K562 (cell line): ENCODE data around the gene B4GALT5. TPM values are rescaled to one million over a fixed set of nuclear protein-coding genes. Genes with fewer than 3 reads are reported as not detected.
A peak's percentile ranks its signal among the peaks of the same experiment; 100 is the strongest.

Experiments used
- ATAC-seq: fragments of 200-7000 bp; cut with Tn5 transposase; 3 replicates; pipeline ENCODE4 v1.9.1; 2020; ENCODE audit warnings: moderate library complexity
- BruUV-seq: library from RNA; stranded (reverse); fragments of 400-500 nt; replicated peaks from 2 replicates; lab custom pipeline; 2021; lab: Mats Ljungman, UMichigan
- CTCF ChIA-PET: fragments of 300-600 bp; formaldehyde crosslinking; extraction: SDS; loops from one replicate; lab custom pipeline; 2021; ENCODE audit warnings: low intra/inter-chr PET ratio; lab: Yijun Ruan, JAX
- POLR2A ChIA-PET: fragments of 300-600, 350-650 bp; sonication (Branson Sonifier 250); formaldehyde crosslinking; extraction: SDS; loops from one replicate; lab custom pipeline; 2021; ENCODE audit warnings: antibody characterized with exemption, inconsistent platforms; lab: Yijun Ruan, JAX
- DNase-seq, 4 experiments: peaks; one replicate each; pipeline versions ENCODE4 v3.0.0 to v3.0.0-alpha.2; 2011 to 2018; ENCODE audit warnings: low spot score in 3 of 4, mixed read lengths in 3 of 4; ENCODE audit errors: extremely low read depth in 1 of 4
- FAIRE-seq: peaks from 2 replicates; lab custom pipeline; 2011; peaks lifted over from hg19 to GRCh38; lab: Jason Lieb, UNC
- H2AFZ ChIP-seq: 2 replicates; pipeline ENCODE4 v1.6.0; 2011; ENCODE audit warnings: low read depth, low read length, control low read depth, inconsistent platforms
- H3K27ac ChIP-seq: fragments of 200-600 bp; 3 replicates; pipeline ENCODE4 v1.8.0; 2011; ENCODE audit warnings: low read depth, mild to moderate bottlenecking, control low read depth, inconsistent platforms, low read length, moderate library complexity, mixed read lengths; ENCODE audit errors: extremely low read depth
- H3K27me3 ChIP-seq, 2 experiments: fragments of 300-600 bp in 1 of 2; 2 replicates in 1 of 2; 3 replicates in 1 of 2; pipeline versions ENCODE4 v1.6.0 to v1.8.0; 2011; ENCODE audit warnings: inconsistent platforms in 2 of 2, low read length in 2 of 2, mild to moderate bottlenecking in 1 of 2, mixed read lengths in 1 of 2, moderate library complexity in 1 of 2; ENCODE audit not compliant: control insufficient read depth in 2 of 2, insufficient read depth in 2 of 2
- H3K36me3 ChIP-seq: fragments of 300-600 bp; 3 replicates; pipeline ENCODE4 v1.8.0; 2011; ENCODE audit warnings: mild to moderate bottlenecking, low read length, inconsistent platforms; ENCODE audit not compliant: control insufficient read depth, insufficient read depth
- H3K4me1 ChIP-seq, 2 experiments: fragments of 200-600 bp in 1 of 2; replicated peaks in 1 of 2; 2 replicates in 1 of 2; 3 replicates in 1 of 2; pipeline versions ENCODE4 v1.5.1 to v1.8.0; 2011; ENCODE audit warnings: inconsistent platforms in 2 of 2, low read length in 2 of 2, mild to moderate bottlenecking in 1 of 2, mixed read lengths in 1 of 2, moderate library complexity in 1 of 2; ENCODE audit not compliant: control insufficient read depth in 2 of 2, insufficient read depth in 2 of 2
- H3K4me2 ChIP-seq: 2 replicates; pipeline ENCODE4 v1.6.1; 2011; ENCODE audit warnings: low read length, control low read depth, inconsistent platforms, mixed read lengths; ENCODE audit not compliant: insufficient read depth
- H3K4me3 ChIP-seq: fragments of 200-600 bp; sonication (generic), shearing (Covaris generic); 2 replicates; pipeline ENCODE4 v1.5.1; 2016; ENCODE audit warnings: control low read depth, inconsistent platforms
- H3K79me2 ChIP-seq: fragments of 200-600 bp; 3 replicates; pipeline ENCODE4 v1.8.0; 2011; ENCODE audit warnings: low read length, inconsistent platforms; ENCODE audit not compliant: control insufficient read depth, insufficient read depth
- H3K9ac ChIP-seq, 2 experiments: 2 replicates each; pipeline versions ENCODE4 v1.6.0 to v1.6.1; 2011; ENCODE audit warnings: low read depth in 2 of 2, low read length in 2 of 2, control low read depth in 1 of 2, inconsistent platforms in 1 of 2, mild to moderate bottlenecking in 1 of 2, mixed read lengths in 1 of 2; ENCODE audit not compliant: insufficient read depth in 1 of 2
- H3K9me1 ChIP-seq: one replicate; pipeline ENCODE4 v1.6.0; 2011; ENCODE audit warnings: inconsistent platforms, mild to moderate bottlenecking, low read length, moderate library complexity; ENCODE audit not compliant: control insufficient read depth, insufficient read depth
- H3K9me3 ChIP-seq: replicated peaks from 2 replicates; pipeline ENCODE4 v1.5.1; 2011; ENCODE audit warnings: low read depth, low read length, inconsistent platforms; ENCODE audit not compliant: control insufficient read depth, insufficient read depth
- H4K20me1 ChIP-seq: replicated peaks from 2 replicates; pipeline ENCODE4 v1.6.1; 2011; ENCODE audit warnings: low read length, inconsistent platforms, mixed read lengths; ENCODE audit not compliant: control insufficient read depth, insufficient read depth
- ARID1B ChIP-seq: fragments of 450-650 bp; IDR thresholded peaks from 2 replicates; pipeline ENCODE4 v1.6.1; 2016; ENCODE audit warnings: antibody characterized with exemption, mild to moderate bottlenecking, inconsistent platforms
- ATF6 ChIP-seq: sonication (generic); formaldehyde crosslinking; IDR thresholded peaks from 2 replicates; pipeline ENCODE4 v1.4.0; 2020; ENCODE audit warnings: mild to moderate bottlenecking, missing genetic modification reagents
- EGR1 ChIP-seq: fragments of 450-650 bp; conservative IDR thresholded peaks from 2 replicates; pipeline ENCODE4 v1.6.1; 2017; ENCODE audit warnings: mild to moderate bottlenecking
- EHMT2 ChIP-seq: fragments of 450-650 bp; IDR thresholded peaks from 2 replicates; pipeline ENCODE4 v1.6.1; 2018; ENCODE audit warnings: antibody characterized with exemption
- FOXJ3 ChIP-seq: sonication (generic); formaldehyde crosslinking; IDR thresholded peaks from 2 replicates; pipeline ENCODE4 v1.4.0; 2020; ENCODE audit warnings: mild to moderate bottlenecking, missing genetic modification reagents
- KLF10 ChIP-seq: fragments of 250-450 bp; sonication (Bioruptor Pico); IDR thresholded peaks from 2 replicates; pipeline ENCODE4 v1.6.1; 2021; ENCODE audit warnings: matching md5 sums
- MTF1 ChIP-seq: fragments of 250-450 bp; sonication (Bioruptor Pico); IDR thresholded peaks from 2 replicates; pipeline ENCODE4 v1.9.0; 2021; ENCODE audit warnings: moderate library complexity, mild to moderate bottlenecking, inconsistent platforms, borderline replicate concordance
- OTX1 ChIP-seq: fragments of 450-650 bp; formaldehyde crosslinking; IDR thresholded peaks from 2 replicates; pipeline ENCODE4 v1.4.0; 2022; ENCODE audit warnings: mild to moderate bottlenecking
- in situ Hi-C: fragments of 300-500 bp; cut with MboI; formaldehyde crosslinking; loops from 4 replicates; pipeline ENCODE4 v1.15.0; 2018; ENCODE audit warnings: inconsistent platforms, mixed read lengths
- intact Hi-C: fragments of 100-400 bp; cut with micrococcal nuclease; formaldehyde crosslinking; loops from 2 replicates; pipeline ENCODE4 v1.14.2; 2022
- polyA plus RNA-seq, 8 experiments: library from polyadenylated mRNA; depleted of rRNA in 4 of 8; stranded (reverse) in 5 of 8; unstranded in 3 of 8; fragments of >200 nt; fragmentation: Nextera tagmentation in 2 of 8; fragmentation: Illumina TruSeq in 1 of 8; extraction: Ambion mirVana in 2 of 8; extraction: Trizol in 1 of 8; gene quantifications; 2 replicates each; pipeline versions ENCODE4 v1.2.1 to v1.2.3, GENCODE V29; 2011 to 2014; ENCODE audit warnings: inconsistent platforms in 1 of 8, missing spikeins in 1 of 8
- total RNA-seq, 7 experiments: library from RNA; depleted of rRNA in 6 of 7; stranded (reverse); fragments of >200 nt in 6 of 7; fragmentation: Illumina TruSeq in 2 of 7; extraction: Trizol in 2 of 7; gene quantifications; 2 replicates each; pipeline versions ENCODE4 v1.2.1 to v1.2.3, GENCODE V29; 2011 to 2021; ENCODE audit warnings: low replicate concordance in 1 of 7
- TF ChIP-seq, protein P1 (sequence below): fragments of 450-650 bp; IDR thresholded peaks from 2 replicates; pipeline ENCODE4 v1.6.1; 2016
- TF ChIP-seq, protein P2 (sequence below): fragments of 250-450 bp; sonication (Bioruptor Pico); IDR thresholded peaks from 2 replicates; pipeline ENCODE4 v1.8.0; 2022; ENCODE audit warnings: moderate library complexity, mild to moderate bottlenecking, inconsistent platforms
- TF ChIP-seq, protein P3 (sequence below): fragments of 450-650 bp; formaldehyde crosslinking; IDR thresholded peaks from 2 replicates; pipeline ENCODE4 v1.4.0; 2020; ENCODE audit warnings: mild to moderate bottlenecking, moderate library complexity
- TF ChIP-seq, protein P4 (sequence below): fragments of 450-650 bp; formaldehyde crosslinking; conservative IDR thresholded peaks from 2 replicates; pipeline ENCODE4 v1.4.0; 2022; ENCODE audit warnings: mild to moderate bottlenecking, missing genetic modification characterization

Gene B4GALT5
- total and polyA plus RNA-seq, 9 of the 15 experiments (the other 6 are each of a cell fraction or from before 2014, with no cell fraction given): 8.5 to 32.6 (median 23.4) TPM

DNA sequence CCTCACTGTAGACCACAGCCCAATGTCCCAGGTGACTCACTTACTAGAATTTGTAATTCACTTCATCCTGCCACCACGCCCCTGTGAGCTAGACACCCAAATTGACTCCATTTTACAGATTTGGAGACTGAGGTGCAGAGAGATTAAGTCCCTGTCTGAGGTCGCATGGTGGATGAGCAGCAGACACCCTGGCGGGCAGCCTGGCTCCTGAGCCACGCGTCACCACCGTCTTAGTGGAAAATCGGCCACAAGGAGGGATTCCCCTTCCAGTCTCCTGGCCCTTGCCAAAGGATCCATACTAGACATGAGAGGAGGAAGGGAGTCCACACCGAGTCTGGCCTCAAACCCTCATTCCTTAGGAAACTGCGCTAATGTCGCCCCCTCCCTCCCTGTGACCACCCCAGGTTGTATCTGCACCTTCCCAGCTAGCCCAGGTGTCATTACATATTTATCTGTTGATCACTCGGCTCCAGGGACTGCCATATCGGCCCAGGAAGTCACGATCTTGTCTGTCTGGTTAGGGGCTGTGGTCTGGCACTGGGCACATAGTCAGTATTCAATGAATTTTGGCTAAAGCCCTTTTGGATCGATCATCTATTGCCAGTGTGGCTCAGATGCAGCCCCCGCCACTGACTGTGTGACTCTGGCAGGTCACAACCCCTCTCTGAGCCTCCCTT, 120.1 kb downstream of the B4GALT5 start (continued):
- no peak for TF ChIP-seq ATF6 (CRISPR knock-in tag)
- TF ChIP-seq, protein P1, sequence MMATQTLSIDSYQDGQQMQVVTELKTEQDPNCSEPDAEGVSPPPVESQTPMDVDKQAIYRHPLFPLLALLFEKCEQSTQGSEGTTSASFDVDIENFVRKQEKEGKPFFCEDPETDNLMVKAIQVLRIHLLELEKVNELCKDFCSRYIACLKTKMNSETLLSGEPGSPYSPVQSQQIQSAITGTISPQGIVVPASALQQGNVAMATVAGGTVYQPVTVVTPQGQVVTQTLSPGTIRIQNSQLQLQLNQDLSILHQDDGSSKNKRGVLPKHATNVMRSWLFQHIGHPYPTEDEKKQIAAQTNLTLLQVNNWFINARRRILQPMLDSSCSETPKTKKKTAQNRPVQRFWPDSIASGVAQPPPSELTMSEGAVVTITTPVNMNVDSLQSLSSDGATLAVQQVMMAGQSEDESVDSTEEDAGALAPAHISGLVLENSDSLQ: no peak
- TF ChIP-seq, all 486 proteins: peak for 4

GRCh38 chr20:49592120-49592519, 121.6 kb downstream of the B4GALT5 start:
- ChIA-PET POLR2A (no interaction called here), CTCF (no interaction called here)
- H3K4me3 ChIP-seq: no peak overlapping the region
- H3K27me3 ChIP-seq: peaks cover 46 to 64% of the 10 kb centered on the region in 2 experiments
- H3K9ac ChIP-seq: no peak overlapping the region
- BruUV-seq: no TSS peak
- intact Hi-C loops: no loop called here
- H2AFZ ChIP-seq: no peak overlapping the region
- no peak overlapping the region for H3K4me2 ChIP-seq
- H3K36me3 ChIP-seq: no peaks in the 10 kb centered on the region
- FAIRE-seq (no peak), ATAC-seq (no peak), DNase-seq (no peak)
- H3K27ac ChIP-seq: no peak overlapping the region
- H3K79me2 ChIP-seq: no peaks in the 10 kb centered on the region
- H4K20me1 ChIP-seq: peaks cover 8% of the 10 kb centered on the region; the same call in 1 of the 2 replicates
- in situ Hi-C loops: no loop called here
- H3K9me3 ChIP-seq: no peaks in the 10 kb centered on the region
- H3K9me1 ChIP-seq: no peaks in the 10 kb centered on the region
- peak; percentile 59; the same call in 1 of the 2 replicates for TF ChIP-seq EHMT2
- TF ChIP-seq MTF1 (CRISPR knock-in tag): no peak
- TF ChIP-seq KLF10 (CRISPR knock-in tag): no peak
- TF ChIP-seq, protein P2, sequence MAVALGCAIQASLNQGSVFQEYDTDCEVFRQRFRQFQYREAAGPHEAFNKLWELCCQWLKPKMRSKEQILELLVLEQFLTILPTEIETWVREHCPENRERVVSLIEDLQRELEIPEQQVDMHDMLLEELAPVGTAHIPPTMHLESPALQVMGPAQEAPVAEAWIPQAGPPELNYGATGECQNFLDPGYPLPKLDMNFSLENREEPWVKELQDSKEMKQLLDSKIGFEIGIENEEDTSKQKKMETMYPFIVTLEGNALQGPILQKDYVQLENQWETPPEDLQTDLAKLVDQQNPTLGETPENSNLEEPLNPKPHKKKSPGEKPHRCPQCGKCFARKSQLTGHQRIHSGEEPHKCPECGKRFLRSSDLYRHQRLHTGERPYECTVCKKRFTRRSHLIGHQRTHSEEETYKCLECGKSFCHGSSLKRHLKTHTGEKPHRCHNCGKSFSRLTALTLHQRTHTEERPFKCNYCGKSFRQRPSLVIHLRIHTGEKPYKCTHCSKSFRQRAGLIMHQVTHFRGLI (CRISPR knock-in tag): no peak
- TF ChIP-seq, protein P3, sequence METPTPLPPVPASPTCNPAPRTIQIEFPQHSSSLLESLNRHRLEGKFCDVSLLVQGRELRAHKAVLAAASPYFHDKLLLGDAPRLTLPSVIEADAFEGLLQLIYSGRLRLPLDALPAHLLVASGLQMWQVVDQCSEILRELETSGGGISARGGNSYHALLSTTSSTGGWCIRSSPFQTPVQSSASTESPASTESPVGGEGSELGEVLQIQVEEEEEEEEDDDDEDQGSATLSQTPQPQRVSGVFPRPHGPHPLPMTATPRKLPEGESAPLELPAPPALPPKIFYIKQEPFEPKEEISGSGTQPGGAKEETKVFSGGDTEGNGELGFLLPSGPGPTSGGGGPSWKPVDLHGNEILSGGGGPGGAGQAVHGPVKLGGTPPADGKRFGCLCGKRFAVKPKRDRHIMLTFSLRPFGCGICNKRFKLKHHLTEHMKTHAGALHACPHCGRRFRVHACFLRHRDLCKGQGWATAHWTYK: no peak
- TF ChIP-seq FOXJ3: no peak
- 0 out of 2 replicates have a peak, but pooled peaks have one; percentile 2 for TF ChIP-seq EGR1
- TF ChIP-seq, protein P4, sequence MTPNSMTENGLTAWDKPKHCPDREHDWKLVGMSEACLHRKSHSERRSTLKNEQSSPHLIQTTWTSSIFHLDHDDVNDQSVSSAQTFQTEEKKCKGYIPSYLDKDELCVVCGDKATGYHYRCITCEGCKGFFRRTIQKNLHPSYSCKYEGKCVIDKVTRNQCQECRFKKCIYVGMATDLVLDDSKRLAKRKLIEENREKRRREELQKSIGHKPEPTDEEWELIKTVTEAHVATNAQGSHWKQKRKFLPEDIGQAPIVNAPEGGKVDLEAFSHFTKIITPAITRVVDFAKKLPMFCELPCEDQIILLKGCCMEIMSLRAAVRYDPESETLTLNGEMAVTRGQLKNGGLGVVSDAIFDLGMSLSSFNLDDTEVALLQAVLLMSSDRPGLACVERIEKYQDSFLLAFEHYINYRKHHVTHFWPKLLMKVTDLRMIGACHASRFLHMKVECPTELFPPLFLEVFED (CRISPR knock-in tag): 0 out of 2 replicates have a peak, but pooled peaks have one; percentile 41
- peak; percentile 35; the same call in 1 of the 2 replicates for TF ChIP-seq OTX1 (CRISPR knock-in tag)
- TF ChIP-seq ARID1B: no peak
- 0 out of 5 replicates have a peak, but pooled peaks cover 0 to 3% of the 10 kb centered on the region in 2 experiments for H3K4me1 ChIP-seq
